ENCODE results near the gene PPIP5K2.
"Not testable (repeated sequence)": the region's sequence is repeated elsewhere in the genome, so short reads cannot be mapped to it uniquely, and the experiment has no call there.

Gene PPIP5K2

GRCh38 chr5:103126557-103126956 is 6.5 kb downstream of the PPIP5K2 start:
- DNase-seq, result no peak

GRCh38 chr5:103127292-103127817 is 7.3 kb downstream of the PPIP5K2 start:
- no peak for DNase-seq

- DNase-seq, result no peak
Measured at GRCh38 chr5:103128202-103128601, 8.1 kb downstream of the PPIP5K2 start.

- no peak for DNase-seq
Measured at GRCh38 chr5:103132684-103133083, 12.6 kb downstream of the PPIP5K2 start.

- DNase-seq, result no peak
Measured at GRCh38 chr5:103133231-103133630, 13.1 kb downstream of the PPIP5K2 start.

GRCh38 chr5:103135461-103135860 is 15.4 kb downstream of the PPIP5K2 start:
- DNase-seq, result no peak

- no peak for DNase-seq
Measured at GRCh38 chr5:103138202-103138690, 18.1 kb downstream of the PPIP5K2 start.

- DNase-seq, result peak; percentile 72
Measured at GRCh38 chr5:103139264-103139865, 19.3 kb downstream of the PPIP5K2 start.

GRCh38 chr5:103142132-103142531 is 22.0 kb downstream of the PPIP5K2 start:
- DNase-seq, result not testable (repeated sequence)

GRCh38 chr5:103145196-103145595 is 25.1 kb downstream of the PPIP5K2 start:
- no peak for DNase-seq

- DNase-seq, result no peak
Measured at GRCh38 chr5:103148213-103148612, 28.1 kb downstream of the PPIP5K2 start.

- no peak for DNase-seq
Measured at GRCh38 chr5:103151156-103151555, 31.1 kb downstream of the PPIP5K2 start.

- DNase-seq, result no peak
Measured at GRCh38 chr5:103166706-103167105, 46.6 kb downstream of the PPIP5K2 start.

- DNase-seq, result no peak
Measured at GRCh38 chr5:103174147-103174546, 54.0 kb downstream of the PPIP5K2 start.

- no peak for DNase-seq
Measured at GRCh38 chr5:103177543-103177942, 57.4 kb downstream of the PPIP5K2 start.

- no peak for DNase-seq
Measured at GRCh38 chr5:103178167-103178566, 58.1 kb downstream of the PPIP5K2 start.

GRCh38 chr5:103186152-103186551 is 66.1 kb downstream of the PPIP5K2 start:
- DNase-seq, result no peak

- no peak for DNase-seq
Measured at GRCh38 chr5:103188436-103188835, 68.3 kb downstream of the PPIP5K2 start.

- DNase-seq, result no peak
Measured at GRCh38 chr5:103203226-103203625, 83.1 kb downstream of the PPIP5K2 start.

GRCh38 chr5:103204990-103205389 is 84.9 kb downstream of the PPIP5K2 start:
- not testable (repeated sequence) for DNase-seq

- DNase-seq, result no peak
Measured at GRCh38 chr5:103205991-103206700, 86.0 kb downstream of the PPIP5K2 start.

GRCh38 chr5:103207011-103207410 is 86.9 kb downstream of the PPIP5K2 start:
- DNase-seq, result no peak

GRCh38 chr5:103207653-103208052 is 87.6 kb downstream of the PPIP5K2 start:
- DNase-seq, result no peak

GRCh38 chr5:103208460-103208859 is 88.4 kb downstream of the PPIP5K2 start:
- no peak for DNase-seq

Measured in femur (tissue), 1 donor.